Memory B cell (primary cell): ENCODE results near the gene IQSEC3.

Experiments
- ATAC-seq: fragments of 150-1000 bp; cut with Tn5 transposase; 2 replicates; pipeline ENCODE4 v1.10.0; 2021; ENCODE audit warnings: low read depth, mild to moderate bottlenecking, moderate library complexity
- DNase-seq, 2 donors: peaks; one replicate each; pipeline ENCODE4 v3.0.0; 2022; ENCODE audit warnings: low spot score in 2 of 2
- H3K27ac Mint-ChIP-seq: one replicate; pipeline ENCODE4 v1.8.0; 2022; ENCODE audit warnings: mild to moderate bottlenecking, moderate library complexity, mixed read lengths
- H3K27me3 Mint-ChIP-seq: one replicate; pipeline ENCODE4 v1.8.0; 2022; ENCODE audit warnings: mixed read lengths
- H3K36me3 Mint-ChIP-seq: one replicate; pipeline ENCODE4 v1.8.0; 2022; ENCODE audit warnings: mild to moderate bottlenecking, mixed read lengths
- H3K4me1 Mint-ChIP-seq: one replicate; pipeline ENCODE4 v1.8.0; 2022; ENCODE audit warnings: mixed read lengths
- H3K4me3 Mint-ChIP-seq: one replicate; pipeline ENCODE4 v1.8.0; 2022; ENCODE audit warnings: mild to moderate bottlenecking, moderate library complexity, mixed read lengths
- H3K9me3 Mint-ChIP-seq: one replicate; pipeline ENCODE4 v1.8.0; 2022; ENCODE audit warnings: mixed read lengths

The IQSEC3 gene

GRCh38 chr12:205026-205425, 138.5 kb downstream of the IQSEC3 start:
- no peak for ATAC-seq
- DNase-seq, result no peak
- no peaks in the 10 kb centered on the region for H3K4me1 Mint-ChIP-seq
- H3K9me3 Mint-ChIP-seq, result no peaks in the 10 kb centered on the region
- no peak overlapping the region for H3K4me3 Mint-ChIP-seq
- no peak overlapping the region for H3K27ac Mint-ChIP-seq
- peaks cover 28% of the 10 kb centered on the region for H3K27me3 Mint-ChIP-seq
- no peaks in the 10 kb centered on the region for H3K36me3 Mint-ChIP-seq

- ATAC-seq (no peak), DNase-seq (no peak)
- H3K4me1 Mint-ChIP-seq, result peaks cover under 1% of the 10 kb centered on the region
- H3K27me3 Mint-ChIP-seq, result peaks cover 31% of the 10 kb centered on the region
- no peak overlapping the region for H3K27ac Mint-ChIP-seq
- no peaks in the 10 kb centered on the region for H3K36me3 Mint-ChIP-seq
- no peak overlapping the region for H3K4me3 Mint-ChIP-seq
- H3K9me3 Mint-ChIP-seq, result no peaks in the 10 kb centered on the region
Measured at GRCh38 chr12:206746-207440, 140.3 kb downstream of the IQSEC3 start.

GRCh38 chr12:207804-208203, 141.2 kb downstream of the IQSEC3 start:
- no peak for ATAC-seq
- no peak for DNase-seq
- Mint-ChIP-seq H3K27me3 (peaks cover 29% of the 10 kb centered on the region), H3K36me3 (no peaks in the 10 kb centered on the region), H3K27ac (no peak overlapping the region), H3K9me3 (no peaks in the 10 kb centered on the region), H3K4me1 (peaks cover 5% of the 10 kb centered on the region), H3K4me3 (no peak overlapping the region)

GRCh38 chr12:208813-209212, 142.2 kb downstream of the IQSEC3 start:
- no peak overlapping the region for H3K4me3 Mint-ChIP-seq
- no peaks in the 10 kb centered on the region for H3K9me3 Mint-ChIP-seq
- H3K27me3 Mint-ChIP-seq, result peaks cover 35% of the 10 kb centered on the region
- no peak for ATAC-seq
- DNase-seq, result no peak
- no peaks in the 10 kb centered on the region for H3K36me3 Mint-ChIP-seq
- H3K27ac Mint-ChIP-seq, result no peak overlapping the region
- H3K4me1 Mint-ChIP-seq, result peaks cover 9% of the 10 kb centered on the region

- H3K4me1 Mint-ChIP-seq, result peaks cover 9% of the 10 kb centered on the region
- no peaks in the 10 kb centered on the region for H3K36me3 Mint-ChIP-seq
- no peaks in the 10 kb centered on the region for H3K9me3 Mint-ChIP-seq
- no peak overlapping the region for H3K4me3 Mint-ChIP-seq
- no peak for DNase-seq
- no peak for ATAC-seq
- no peak overlapping the region for H3K27ac Mint-ChIP-seq
- H3K27me3 Mint-ChIP-seq, result peaks cover 37% of the 10 kb centered on the region
Measured at GRCh38 chr12:209246-209645, 142.7 kb downstream of the IQSEC3 start.

- no peak overlapping the region for H3K27ac Mint-ChIP-seq
- peaks cover 34% of the 10 kb centered on the region for H3K27me3 Mint-ChIP-seq
- H3K36me3 Mint-ChIP-seq, result no peaks in the 10 kb centered on the region
- no peaks in the 10 kb centered on the region for H3K9me3 Mint-ChIP-seq
- peaks cover 9% of the 10 kb centered on the region for H3K4me1 Mint-ChIP-seq
- no peak overlapping the region for H3K4me3 Mint-ChIP-seq
- no peak for ATAC-seq
- DNase-seq, result no peak
Measured at GRCh38 chr12:209851-210250, 143.3 kb downstream of the IQSEC3 start.

GRCh38 chr12:210277-211141, 143.9 kb downstream of the IQSEC3 start:
- no peaks in the 10 kb centered on the region for H3K9me3 Mint-ChIP-seq
- ATAC-seq (no peak), DNase-seq (no peak)
- H3K36me3 Mint-ChIP-seq, result no peaks in the 10 kb centered on the region
- H3K27me3 Mint-ChIP-seq, result peaks cover 34% of the 10 kb centered on the region
- no peak overlapping the region for H3K4me3 Mint-ChIP-seq
- no peak overlapping the region for H3K27ac Mint-ChIP-seq
- peaks cover 9% of the 10 kb centered on the region for H3K4me1 Mint-ChIP-seq

- no peak overlapping the region for H3K4me3 Mint-ChIP-seq
- DNase-seq (no peak), ATAC-seq (no peak)
- H3K9me3 Mint-ChIP-seq, result no peaks in the 10 kb centered on the region
- peaks cover 9% of the 10 kb centered on the region for H3K4me1 Mint-ChIP-seq
- no peak overlapping the region for H3K27ac Mint-ChIP-seq
- no peaks in the 10 kb centered on the region for H3K36me3 Mint-ChIP-seq
- H3K27me3 Mint-ChIP-seq, result peaks cover 33% of the 10 kb centered on the region
Measured at GRCh38 chr12:211142-211465, 144.5 kb downstream of the IQSEC3 start.

GRCh38 chr12:211639-212414, 145.3 kb downstream of the IQSEC3 start:
- Mint-ChIP-seq H3K4me1 (peaks cover 9% of the 10 kb centered on the region), H3K4me3 (peak overlapping the region; percentile 25), H3K36me3 (no peaks in the 10 kb centered on the region), H3K27ac (peak overlapping the region; percentile 2), H3K27me3 (peaks cover 33% of the 10 kb centered on the region), H3K9me3 (no peaks in the 10 kb centered on the region)
- ATAC-seq (no peak), DNase-seq (no peak)

GRCh38 chr12:212415-212714, 145.8 kb downstream of the IQSEC3 start:
- H3K9me3 Mint-ChIP-seq, result peaks cover 3% of the 10 kb centered on the region
- H3K4me1 Mint-ChIP-seq, result peaks cover 9% of the 10 kb centered on the region
- H3K27me3 Mint-ChIP-seq, result peaks cover 37% of the 10 kb centered on the region
- DNase-seq, result no peak
- peak overlapping the region; percentile 25 for H3K4me3 Mint-ChIP-seq
- H3K27ac Mint-ChIP-seq, result peak overlapping the region; percentile 2
- peak; percentile 59 for ATAC-seq
- H3K36me3 Mint-ChIP-seq, result peaks cover 4% of the 10 kb centered on the region

- ATAC-seq (no peak), DNase-seq (no peak)
- peaks cover 3% of the 10 kb centered on the region for H3K9me3 Mint-ChIP-seq
- peaks cover 40% of the 10 kb centered on the region for H3K27me3 Mint-ChIP-seq
- H3K4me3 Mint-ChIP-seq, result peak overlapping the region; percentile 12
- peaks cover 4% of the 10 kb centered on the region for H3K36me3 Mint-ChIP-seq
- no peak overlapping the region for H3K27ac Mint-ChIP-seq
- H3K4me1 Mint-ChIP-seq, result peaks cover 9% of the 10 kb centered on the region
Measured at GRCh38 chr12:212715-213526, 146.4 kb downstream of the IQSEC3 start.

- DNase-seq (no peak), ATAC-seq (no peak)
- Mint-ChIP-seq H3K4me3 (no peak overlapping the region), H3K27ac (no peak overlapping the region), H3K9me3 (peaks cover 3% of the 10 kb centered on the region), H3K4me1 (peaks cover 9% of the 10 kb centered on the region), H3K36me3 (peaks cover 4% of the 10 kb centered on the region), H3K27me3 (peaks cover 41% of the 10 kb centered on the region)
Measured at GRCh38 chr12:213527-213932, 147.0 kb downstream of the IQSEC3 start.

GRCh38 chr12:214003-214741, 147.6 kb downstream of the IQSEC3 start, which contains the start of gene SLC6A12:
TSS of gene SLC6A12 (minus strand) at chr12:214157. CDS start at chr12:209986, 4,171 bp downstream.
- H3K27me3 Mint-ChIP-seq, result peaks cover 40% of the 10 kb centered on the region
- no peak within 1 kb of the TSS for H3K27ac Mint-ChIP-seq
- peaks cover 3% of the 10 kb centered on the region for H3K9me3 Mint-ChIP-seq
- peaks cover 4% of the 10 kb centered on the region for H3K36me3 Mint-ChIP-seq
- H3K4me3 Mint-ChIP-seq, result peak within 1 kb of the TSS; percentile 12
- DNase-seq (no peak), ATAC-seq (no peak)
- peaks cover 9% of the 10 kb centered on the region for H3K4me1 Mint-ChIP-seq
